GM13977 (cell line): ENCODE data around the gene PTPN21.

Source experiments
- DNase-seq: peaks from one replicate; pipeline ENCODE4 v3.0.0; 2012; ENCODE audit warnings: low spot score
- in situ Hi-C: fragments of 300-500 bp; cut with MboI; formaldehyde crosslinking; loops from one replicate; pipeline ENCODE4 v1.12.0; 2022; ENCODE audit warnings: low sequenced_read_pairs, low pct_unique_long_range_greater_than_20kb, mixed read lengths, inconsistent platforms; ENCODE audit not compliant: unreplicated experiment
- TF ChIP-seq, protein P1 (sequence below): IDR thresholded peaks from 2 replicates; pipeline ENCODE4 v1.5.1; 2012; ENCODE audit warnings: mild to moderate bottlenecking, control low read depth; ENCODE audit not compliant: insufficient read depth; ENCODE audit errors: extremely low read depth, missing control alignments

Gene PTPN21

DNA sequence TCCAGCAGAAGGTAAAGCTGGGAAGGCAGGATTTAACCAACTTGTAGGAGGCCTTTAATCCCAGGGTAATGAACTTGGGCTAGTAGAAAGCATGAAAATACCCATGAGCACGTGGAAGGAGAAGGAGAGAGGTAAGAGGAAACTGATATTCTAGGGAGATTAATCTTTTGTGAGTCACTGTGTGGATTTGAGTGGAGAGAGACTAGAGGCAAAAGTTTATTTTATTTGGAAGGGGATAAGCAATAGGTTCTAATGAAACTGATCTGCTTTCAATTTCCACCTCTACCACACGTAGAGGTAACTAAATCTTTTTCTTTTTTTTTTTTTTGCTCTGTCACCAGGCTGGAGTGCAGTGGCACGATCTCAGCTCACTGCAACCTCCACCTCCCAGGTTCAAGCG is 52.1 kb downstream of the PTPN21 start:
- no peak for DNase-seq
- in situ Hi-C loops, result no loop called here
- TF ChIP-seq, protein P1, sequence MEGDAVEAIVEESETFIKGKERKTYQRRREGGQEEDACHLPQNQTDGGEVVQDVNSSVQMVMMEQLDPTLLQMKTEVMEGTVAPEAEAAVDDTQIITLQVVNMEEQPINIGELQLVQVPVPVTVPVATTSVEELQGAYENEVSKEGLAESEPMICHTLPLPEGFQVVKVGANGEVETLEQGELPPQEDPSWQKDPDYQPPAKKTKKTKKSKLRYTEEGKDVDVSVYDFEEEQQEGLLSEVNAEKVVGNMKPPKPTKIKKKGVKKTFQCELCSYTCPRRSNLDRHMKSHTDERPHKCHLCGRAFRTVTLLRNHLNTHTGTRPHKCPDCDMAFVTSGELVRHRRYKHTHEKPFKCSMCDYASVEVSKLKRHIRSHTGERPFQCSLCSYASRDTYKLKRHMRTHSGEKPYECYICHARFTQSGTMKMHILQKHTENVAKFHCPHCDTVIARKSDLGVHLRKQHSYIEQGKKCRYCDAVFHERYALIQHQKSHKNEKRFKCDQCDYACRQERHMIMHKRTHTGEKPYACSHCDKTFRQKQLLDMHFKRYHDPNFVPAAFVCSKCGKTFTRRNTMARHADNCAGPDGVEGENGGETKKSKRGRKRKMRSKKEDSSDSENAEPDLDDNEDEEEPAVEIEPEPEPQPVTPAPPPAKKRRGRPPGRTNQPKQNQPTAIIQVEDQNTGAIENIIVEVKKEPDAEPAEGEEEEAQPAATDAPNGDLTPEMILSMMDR, result no peak

DNA sequence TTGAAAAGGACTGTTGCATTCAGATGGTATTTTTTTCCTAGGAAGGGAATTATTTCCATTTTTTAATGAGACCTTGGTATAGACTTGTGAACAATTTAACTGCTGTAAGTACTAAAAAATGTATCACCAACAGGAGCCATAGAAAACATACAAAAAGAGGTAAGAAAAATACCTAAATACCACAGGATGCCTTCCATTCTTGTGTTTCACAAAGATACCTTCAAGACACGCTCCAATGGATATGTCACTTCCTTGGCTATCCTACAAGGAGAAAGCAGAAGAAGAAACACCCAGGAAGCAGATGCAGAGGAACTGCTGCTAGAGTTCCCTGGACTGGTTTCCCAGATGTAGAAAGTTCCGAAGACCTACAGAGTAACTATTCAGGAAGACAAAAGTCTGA is 54.2 kb downstream of the PTPN21 start:
- TF ChIP-seq, protein P1, result no peak

DNA sequence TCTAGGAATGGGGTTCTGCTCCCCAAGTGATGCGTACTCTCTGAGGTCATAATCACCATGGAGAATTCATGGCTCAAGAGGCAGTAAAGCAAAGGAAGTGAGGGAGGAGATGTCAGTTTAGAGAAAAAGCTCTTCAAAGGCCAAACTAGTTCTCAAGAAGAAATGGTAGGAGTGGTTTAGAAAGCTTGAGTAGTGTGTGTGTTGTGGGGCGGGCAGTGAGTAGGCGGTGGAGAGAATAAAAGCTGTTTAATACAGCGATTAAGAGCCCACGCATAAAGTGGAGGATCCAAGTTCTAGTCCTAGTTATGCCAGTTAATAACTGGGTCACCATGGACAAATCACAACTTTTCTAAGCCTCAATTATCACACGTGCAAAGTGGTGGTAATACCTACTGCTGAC is 55.6 kb downstream of the PTPN21 start:
- DNase-seq, result no peak
- TF ChIP-seq, protein P1, result no peak

More for the DNA sequence above, 54.2 kb downstream of the PTPN21 start:
- no peak for DNase-seq
- in situ Hi-C loops, result no loop called here

DNA sequence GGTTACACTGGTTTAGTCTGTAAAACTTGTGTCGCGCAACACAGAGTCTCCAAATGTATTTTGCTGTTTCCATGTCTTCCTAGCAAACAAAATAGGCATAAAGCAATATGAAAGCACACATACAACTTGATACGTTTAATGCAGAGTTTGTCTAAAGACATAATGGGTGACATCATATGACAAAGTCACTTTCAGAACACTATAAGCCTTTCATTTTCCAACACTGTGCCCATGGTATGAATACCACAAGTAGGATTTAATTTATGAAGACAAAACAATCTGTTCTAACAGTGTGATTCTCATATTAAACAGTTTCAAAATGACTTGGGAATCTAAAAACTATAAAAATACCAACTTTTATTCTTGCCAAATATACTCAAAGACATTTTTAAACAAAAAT is 58.4 kb downstream of the PTPN21 start:
- DNase-seq, result no peak
- TF ChIP-seq, protein P1, result no peak
- in situ Hi-C loops, result loop anchor here (25.0 kb wide), 1 partner anchor 391 kb away; no protein-coding TSS in a partner anchor

More for the DNA sequence above, 55.6 kb downstream of the PTPN21 start:
- in situ Hi-C loops, result loop anchor here (25.0 kb wide), 1 partner anchor 388 kb away; no protein-coding TSS in a partner anchor

DNA sequence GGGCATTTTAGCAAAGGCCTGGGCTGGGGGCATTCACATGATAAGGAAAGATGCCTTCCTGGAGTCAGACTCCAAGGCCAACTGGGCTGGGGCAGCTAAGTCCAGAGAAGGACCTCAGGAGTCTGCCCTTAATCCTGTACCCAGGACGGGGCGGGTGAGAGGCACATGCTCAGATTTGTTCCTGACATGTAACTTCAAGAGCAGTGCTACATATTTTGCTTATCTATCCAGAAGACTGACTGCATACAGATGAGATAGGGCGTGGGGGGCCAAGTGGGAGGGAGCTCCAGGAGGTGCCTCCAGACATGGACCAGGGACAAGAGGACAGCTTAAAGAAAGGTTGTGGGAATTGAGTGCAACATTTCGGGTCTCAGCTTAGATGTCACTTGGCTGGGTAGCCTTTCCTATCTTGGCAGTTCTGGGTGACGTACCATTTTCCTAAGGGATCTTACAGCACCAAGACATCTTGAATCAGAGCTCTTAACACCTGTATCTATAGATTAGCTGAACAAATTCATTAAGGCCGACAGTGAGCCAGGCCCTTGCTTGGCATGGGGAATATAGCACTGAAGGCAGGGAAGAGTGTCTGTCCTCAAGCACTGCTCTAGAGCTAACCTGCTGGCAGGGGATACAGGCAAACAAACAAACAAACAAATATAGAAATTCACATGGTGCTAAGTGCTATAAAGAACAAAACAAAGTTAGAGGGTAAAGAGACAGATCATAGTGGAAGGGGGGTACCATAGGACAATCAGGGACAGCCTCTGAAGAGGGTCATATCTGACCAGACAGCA is 61.2 kb downstream of the PTPN21 start:
- in situ Hi-C loops, result loop anchor here (25.0 kb wide), 1 partner anchor 394 kb away; no protein-coding TSS in a partner anchor
- DNase-seq, result no peak
- TF ChIP-seq, protein P1, result no peak

DNA sequence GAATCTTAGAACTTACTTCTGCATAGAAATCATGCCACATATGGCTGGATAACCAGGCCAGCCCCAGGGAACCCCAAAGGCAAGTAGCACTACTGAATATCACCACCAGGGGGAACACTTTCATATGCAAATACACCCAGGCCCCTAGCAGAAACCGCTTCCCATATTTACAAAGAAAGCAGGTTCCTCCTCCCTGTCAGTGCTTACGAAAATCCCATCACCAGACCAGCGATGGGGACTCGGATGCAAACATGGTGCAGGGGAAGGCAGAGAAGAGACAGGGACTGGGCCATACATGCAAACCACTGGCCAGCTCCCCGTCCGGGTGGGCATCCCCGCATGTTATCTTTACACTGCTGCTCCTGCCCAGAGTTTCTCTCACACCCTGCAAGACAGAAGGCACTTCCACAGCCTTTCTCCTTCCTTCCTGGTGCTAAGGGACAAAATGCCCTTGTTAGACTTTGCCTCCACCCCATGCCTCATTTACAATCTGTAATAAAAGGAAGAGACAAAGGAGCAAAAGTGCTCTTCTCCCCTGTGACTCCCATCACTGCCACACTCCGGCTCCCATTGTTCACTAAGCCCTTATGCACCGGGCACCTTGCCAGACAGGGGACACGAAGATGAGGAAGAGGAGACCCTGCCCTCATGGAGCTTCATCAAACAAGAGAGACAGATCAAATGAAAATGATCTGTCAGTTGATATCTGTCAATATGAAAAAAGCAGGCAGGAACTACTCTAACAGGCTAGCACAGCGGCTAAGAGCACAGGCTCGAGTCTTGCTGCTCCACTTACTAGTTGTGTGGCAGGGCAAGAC is 62.3 kb downstream of the PTPN21 start:
- in situ Hi-C loops, result loop anchor here (25.0 kb wide), 1 partner anchor 395 kb away; no protein-coding TSS in a partner anchor
- TF ChIP-seq, protein P1, result peak; percentile 73
- peak; percentile 74 for DNase-seq
